ENCODE measurements around the gene GBF1. TPM values are rescaled to one million over a fixed set of nuclear protein-coding genes. Genes with fewer than 3 reads are reported as not detected.

GBF1 gene
- total RNA-seq, 6 experiments from 2014 or later = 67.2 to 83.6 (median 74.2) TPM

GRCh38 chr10:102411341-102412255 lies 166.3 kb downstream of the GBF1 start:
- Mint-ChIP-seq H3K27me3 (ENCODE audit: insufficient read depth) (peaks cover 63% of the 10 kb centered on the region), H3K4me3 (no peak overlapping the region), H3K9me3 (no peaks in the 10 kb centered on the region), H3K27ac (no peak overlapping the region), H3K4me1 (ENCODE audit: low read depth) (peaks cover 21% of the 10 kb centered on the region), H3K36me3 (ENCODE audit: low read depth) (peaks cover 7% of the 10 kb centered on the region; the same call in 1 of the 2 replicates)
- TF ChIP-seq CTCF (IDR thresholded peaks at IDR 0.05) = no peak
- no peak for DNase-seq

- Mint-ChIP-seq H3K36me3 (ENCODE audit: low read depth) (peaks cover 7% of the 10 kb centered on the region; the same call in 1 of the 2 replicates), H3K4me1 (ENCODE audit: low read depth) (peaks cover 21% of the 10 kb centered on the region), H3K4me3 (no peak overlapping the region), H3K27me3 (ENCODE audit: insufficient read depth) (peaks cover 57% of the 10 kb centered on the region), H3K27ac (no peak overlapping the region), H3K9me3 (no peaks in the 10 kb centered on the region)
- DNase-seq = no peak
- TF ChIP-seq CTCF (IDR thresholded peaks at IDR 0.05) = no peak
These were observed 167.0 kb downstream of the GBF1 start for GRCh38 chr10:102412293-102412692.

- no peak for DNase-seq
- no peak for TF ChIP-seq CTCF (IDR thresholded peaks at IDR 0.05)
These were observed 167.8 kb downstream of the GBF1 start for GRCh38 chr10:102413053-102413705.

GRCh38 chr10:102413806-102414561 lies 168.7 kb downstream of the GBF1 start:
- no peak for TF ChIP-seq CTCF (IDR thresholded peaks at IDR 0.05)
- Mint-ChIP-seq H3K4me1 (ENCODE audit: low read depth) (peaks cover 14% of the 10 kb centered on the region), H3K4me3 (no peak overlapping the region), H3K9me3 (no peaks in the 10 kb centered on the region), H3K27me3 (ENCODE audit: insufficient read depth) (peaks cover 49% of the 10 kb centered on the region), H3K36me3 (ENCODE audit: low read depth) (peaks cover 7% of the 10 kb centered on the region; the same call in 1 of the 2 replicates), H3K27ac (no peak overlapping the region)
- no peak for DNase-seq

More at GRCh38 chr10:102413053-102413705, 167.8 kb downstream of the GBF1 start:
- Mint-ChIP-seq H3K4me3 (no peak overlapping the region), H3K9me3 (no peaks in the 10 kb centered on the region), H3K36me3 (ENCODE audit: low read depth) (peaks cover 7% of the 10 kb centered on the region; the same call in 1 of the 2 replicates), H3K4me1 (ENCODE audit: low read depth) (peaks cover 18% of the 10 kb centered on the region), H3K27me3 (ENCODE audit: insufficient read depth) (peaks cover 52% of the 10 kb centered on the region), H3K27ac (no peak overlapping the region)

- Mint-ChIP-seq H3K27ac (no peak overlapping the region), H3K27me3 (ENCODE audit: insufficient read depth) (peaks cover 48% of the 10 kb centered on the region), H3K4me3 (no peak overlapping the region), H3K9me3 (no peaks in the 10 kb centered on the region), H3K36me3 (ENCODE audit: low read depth) (peaks cover 3% of the 10 kb centered on the region; the same call in 1 of the 2 replicates), H3K4me1 (ENCODE audit: low read depth) (peaks cover 16% of the 10 kb centered on the region)
- no peak for TF ChIP-seq CTCF (IDR thresholded peaks at IDR 0.05)
- DNase-seq = no peak
These were observed 169.4 kb downstream of the GBF1 start for GRCh38 chr10:102414749-102415148.

Data from HFFc6 (cell line).